GM18909 (cell line): ENCODE data around the gene NTSR1.

ENCODE experiments used
- ATAC-seq: cut with Tn5 transposase; IDR thresholded peaks from one replicate; pipeline ENCODE4 v1.9.1; 2021; ENCODE audit warnings: mild to moderate bottlenecking; ENCODE audit not compliant: unreplicated experiment, poor library complexity

NTSR1 gene

GRCh38 chr20:62708591-62709536, at the start of gene NTSR1:
TSS of gene NTSR1 (plus strand) at chr20:62708836. CDS start at chr20:62709208, 372 bp downstream.
- no peak for ATAC-seq

DNA sequence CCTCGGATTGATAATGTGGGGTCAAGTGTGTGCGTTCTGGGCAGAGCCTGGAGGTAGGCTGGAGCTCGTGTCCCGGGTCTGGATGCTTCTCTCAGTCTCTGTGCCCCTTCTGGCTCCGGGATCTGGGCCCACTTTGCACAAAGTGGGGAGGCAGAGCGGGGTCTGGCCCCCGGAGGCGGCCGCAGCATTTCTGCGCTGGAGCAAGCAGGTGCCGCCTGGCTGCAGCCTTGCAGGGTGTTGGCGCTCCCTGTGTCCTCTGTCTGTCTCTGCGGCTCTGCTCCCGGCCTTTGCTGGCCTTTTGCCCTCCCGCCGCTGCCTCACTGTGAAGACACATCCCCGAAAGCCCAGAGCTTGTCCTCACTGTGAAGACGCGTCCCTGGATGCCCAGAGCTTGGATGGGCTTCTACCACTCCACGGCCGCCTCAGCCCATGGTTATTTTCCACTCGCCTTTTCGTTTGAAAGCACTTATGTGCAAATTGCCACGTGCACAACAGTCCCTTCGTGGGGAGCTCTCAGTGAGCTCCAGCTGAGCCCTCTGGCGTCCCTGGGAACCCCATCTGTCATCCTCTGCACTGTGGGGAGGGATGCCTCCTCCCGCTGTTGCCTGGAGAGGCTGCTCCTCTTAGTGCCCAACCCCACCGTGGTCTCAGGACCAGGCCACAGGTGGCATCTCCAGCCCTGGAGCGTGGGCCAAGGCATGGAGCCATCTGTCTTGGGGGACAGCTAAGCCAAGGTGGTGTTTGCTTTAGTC, 49.0 kb upstream of the NTSR1 start:
- ATAC-seq = no peak

DNA sequence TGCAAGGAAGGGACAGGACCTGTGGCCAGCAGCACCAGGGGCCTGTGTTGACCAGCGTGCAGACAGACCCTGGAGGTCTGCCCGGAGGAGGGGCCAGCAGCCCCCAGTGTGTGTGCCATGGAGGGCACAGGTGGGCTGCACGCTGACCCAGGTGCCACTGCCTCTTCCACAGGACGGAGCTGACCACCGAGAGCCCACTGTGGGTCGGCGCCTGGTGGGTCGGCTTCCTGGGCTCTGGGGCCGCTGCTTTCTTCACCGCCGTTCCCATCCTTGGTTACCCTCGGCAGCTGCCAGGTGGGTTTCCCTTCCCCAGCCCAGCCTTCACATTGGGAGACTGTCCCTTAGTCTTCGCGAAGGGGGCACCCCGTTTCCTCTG, 48.4 kb upstream of the NTSR1 start:
- no peak for ATAC-seq

DNA sequence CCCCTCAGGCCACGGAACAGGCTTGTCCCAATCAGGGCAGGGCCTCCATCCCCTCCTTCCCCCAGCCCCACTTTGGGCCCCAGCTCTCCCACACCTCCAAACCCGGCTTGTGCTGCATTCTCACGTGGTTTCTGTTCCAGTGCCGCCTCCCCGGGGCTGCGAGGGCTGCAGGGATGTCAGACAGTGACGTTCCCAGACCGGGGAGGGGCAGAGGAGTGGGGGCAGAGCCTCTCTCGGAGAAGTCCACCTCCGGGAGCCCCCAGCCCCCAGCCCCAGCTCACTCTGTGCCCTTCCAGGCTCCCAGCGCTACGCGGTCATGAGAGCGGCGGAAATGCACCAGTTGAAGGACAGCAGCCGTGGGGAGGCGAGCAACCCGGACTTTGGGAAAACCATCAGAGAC, 47.9 kb upstream of the NTSR1 start:
- no peak for ATAC-seq

DNA sequence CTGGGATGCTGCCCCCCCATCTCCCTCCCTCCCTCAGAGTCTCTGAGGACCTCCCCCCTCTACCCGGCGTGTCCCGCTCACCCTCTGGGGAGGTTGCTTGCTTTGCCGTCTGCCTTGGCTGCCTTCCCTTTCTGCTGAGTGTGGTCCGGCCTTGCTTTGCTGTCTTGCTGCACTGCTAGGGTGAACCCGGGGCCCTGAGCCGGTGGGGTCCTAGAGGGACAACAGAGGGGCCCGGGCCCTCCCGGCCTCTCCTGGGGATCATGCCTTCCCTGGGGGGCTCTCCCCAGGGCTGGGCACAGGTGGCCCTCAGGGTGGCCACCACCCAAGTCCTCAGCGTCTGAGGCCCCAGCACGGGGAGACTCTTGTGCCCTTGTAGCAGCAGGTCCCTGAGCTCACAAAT, 47.0 kb upstream of the NTSR1 start:
- no peak for ATAC-seq

DNA sequence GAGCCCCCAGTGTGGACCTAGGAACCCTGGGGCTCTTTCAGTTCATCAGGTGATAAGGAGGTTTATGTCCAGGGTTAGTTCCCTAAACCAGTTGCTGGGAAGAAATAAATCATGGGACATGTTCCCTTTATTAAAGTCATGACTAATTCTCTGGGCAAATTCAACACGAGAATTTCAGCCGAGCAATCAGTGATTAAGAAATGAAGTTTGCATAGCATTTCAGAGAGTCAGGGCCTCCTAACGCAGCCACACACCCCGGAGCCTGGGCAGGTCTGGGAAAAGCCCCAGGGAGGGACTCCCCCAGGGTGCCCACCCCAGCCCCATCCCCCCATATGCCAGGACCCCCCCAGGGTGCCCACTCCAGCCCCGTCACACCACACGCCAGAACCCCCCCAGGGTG, 46.2 kb upstream of the NTSR1 start:
- ATAC-seq = no peak

GRCh38 chr20:62663145-62664018, 45.3 kb upstream of the NTSR1 start:
- ATAC-seq = no peak

DNA sequence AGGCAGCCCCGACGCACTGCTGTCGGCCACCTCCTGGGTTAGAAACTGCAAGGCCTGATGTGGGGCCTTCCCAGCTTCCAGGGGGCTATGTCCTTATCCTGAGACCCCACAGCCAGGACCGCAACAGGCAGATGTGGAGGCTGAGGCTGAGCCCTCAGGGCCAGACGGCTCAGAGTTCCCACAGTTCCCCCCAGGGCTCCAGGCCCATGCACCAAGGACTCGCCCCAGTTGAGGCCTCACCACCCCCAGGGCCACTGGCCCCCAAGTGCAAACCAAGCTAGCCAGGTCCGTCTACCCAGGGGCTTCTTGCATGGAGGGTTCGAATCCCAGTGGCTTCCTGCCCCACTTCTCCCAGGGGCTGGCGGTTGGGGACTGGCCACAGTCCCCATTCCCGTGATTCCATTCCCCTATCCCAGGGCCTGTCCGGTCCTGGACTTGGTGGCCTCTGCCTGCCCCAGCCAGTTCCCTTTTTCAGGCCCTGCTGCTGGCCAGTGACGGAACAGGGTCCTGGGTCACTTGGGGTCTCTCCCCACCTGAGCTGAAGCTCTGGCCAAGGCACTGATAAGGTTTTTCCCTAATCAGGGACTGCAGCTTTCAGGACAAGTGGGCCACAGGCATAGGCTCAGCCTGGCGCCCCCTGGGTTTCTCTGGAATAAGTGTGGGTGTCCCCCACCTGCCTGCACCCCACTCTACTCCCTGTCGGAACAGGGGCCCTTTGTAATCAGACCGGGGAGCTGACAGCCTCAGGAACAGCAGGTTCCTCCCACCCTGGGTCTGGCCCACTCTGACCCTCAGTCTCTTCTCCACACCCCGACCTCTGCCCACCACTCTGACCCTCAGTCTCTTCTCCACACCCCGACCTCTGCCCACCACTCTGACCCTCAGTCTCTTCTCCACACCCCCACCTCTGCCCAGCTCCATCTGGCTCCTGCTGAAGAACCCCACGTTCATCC, 44.3 kb upstream of the NTSR1 start:
- ATAC-seq = no peak

DNA sequence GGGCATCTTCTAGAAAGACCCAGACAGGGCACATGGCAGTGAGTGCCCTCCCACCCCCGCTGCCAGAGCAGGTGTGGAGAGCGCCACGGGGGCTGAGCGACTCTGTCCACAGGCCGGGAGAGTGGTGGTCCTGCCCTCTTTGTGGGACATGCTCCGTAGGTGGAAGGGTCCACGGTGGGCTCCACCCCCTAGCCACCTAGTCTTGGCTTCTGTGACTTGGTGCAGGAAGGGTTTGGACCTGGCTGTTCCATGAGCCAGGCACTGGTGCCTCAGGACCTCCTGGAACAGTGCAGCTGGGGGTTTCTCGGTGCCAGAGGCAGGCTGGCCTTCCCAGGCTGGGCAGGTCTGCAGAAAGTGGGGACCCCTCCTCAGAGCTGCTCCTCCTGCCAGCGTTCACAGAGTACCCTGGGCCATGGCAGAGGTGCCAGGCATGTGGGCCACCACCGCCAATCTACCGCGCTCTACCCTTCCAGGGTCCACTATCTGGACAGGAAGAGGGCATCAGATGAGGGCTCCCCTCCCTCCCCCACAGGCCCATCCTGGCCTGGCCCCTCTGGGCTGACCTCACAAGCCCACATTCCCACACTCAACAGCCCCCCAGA, 43.4 kb upstream of the NTSR1 start:
- ATAC-seq = no peak

DNA sequence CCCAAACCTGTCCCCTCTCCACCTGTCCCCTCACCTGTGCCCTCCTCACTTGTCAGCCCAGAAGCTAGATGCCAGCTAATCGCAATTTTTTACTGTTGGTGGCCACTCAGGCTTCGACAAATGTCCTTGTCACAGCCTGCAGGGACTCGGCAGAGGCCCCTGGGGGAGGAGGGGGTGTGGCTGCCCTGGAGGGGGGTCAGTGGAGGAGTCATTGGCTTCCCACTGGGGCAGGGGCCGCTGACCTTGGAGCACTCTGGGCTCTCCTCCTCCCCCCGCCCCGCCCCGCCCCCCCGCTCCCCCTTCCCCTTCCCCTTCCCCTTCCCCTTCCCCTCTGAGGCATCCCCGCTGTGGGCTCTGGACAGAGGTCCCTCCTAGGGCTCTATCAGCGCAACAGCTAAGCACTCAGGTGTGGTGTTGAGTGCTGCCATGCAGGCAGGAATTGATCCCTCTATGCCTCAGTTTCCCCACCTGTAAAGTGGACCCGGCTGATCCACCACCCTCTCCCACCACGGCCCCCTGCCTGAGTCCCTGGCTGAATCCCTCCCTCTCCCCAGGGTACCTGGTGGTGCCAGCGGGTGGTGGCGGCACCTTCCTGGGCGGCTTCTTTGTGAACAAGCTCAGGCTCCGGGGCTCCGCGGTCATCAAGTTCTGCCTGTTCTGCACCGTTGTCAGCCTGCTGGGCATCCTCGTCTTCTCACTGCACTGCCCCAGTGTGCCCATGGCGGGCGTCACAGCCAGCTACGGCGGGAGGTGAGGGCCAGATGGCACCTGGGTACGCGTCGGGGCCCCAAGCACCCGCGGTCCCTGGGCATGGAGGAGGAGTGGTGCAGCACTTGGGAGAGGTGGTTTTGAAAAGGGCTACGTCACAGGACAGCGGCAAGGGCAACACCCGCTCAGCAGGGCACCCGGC, 42.6 kb upstream of the NTSR1 start:
- no peak for ATAC-seq

- no peak for ATAC-seq
These were observed 41.7 kb upstream of the NTSR1 start for GRCh38 chr20:62666736-62667529.

DNA sequence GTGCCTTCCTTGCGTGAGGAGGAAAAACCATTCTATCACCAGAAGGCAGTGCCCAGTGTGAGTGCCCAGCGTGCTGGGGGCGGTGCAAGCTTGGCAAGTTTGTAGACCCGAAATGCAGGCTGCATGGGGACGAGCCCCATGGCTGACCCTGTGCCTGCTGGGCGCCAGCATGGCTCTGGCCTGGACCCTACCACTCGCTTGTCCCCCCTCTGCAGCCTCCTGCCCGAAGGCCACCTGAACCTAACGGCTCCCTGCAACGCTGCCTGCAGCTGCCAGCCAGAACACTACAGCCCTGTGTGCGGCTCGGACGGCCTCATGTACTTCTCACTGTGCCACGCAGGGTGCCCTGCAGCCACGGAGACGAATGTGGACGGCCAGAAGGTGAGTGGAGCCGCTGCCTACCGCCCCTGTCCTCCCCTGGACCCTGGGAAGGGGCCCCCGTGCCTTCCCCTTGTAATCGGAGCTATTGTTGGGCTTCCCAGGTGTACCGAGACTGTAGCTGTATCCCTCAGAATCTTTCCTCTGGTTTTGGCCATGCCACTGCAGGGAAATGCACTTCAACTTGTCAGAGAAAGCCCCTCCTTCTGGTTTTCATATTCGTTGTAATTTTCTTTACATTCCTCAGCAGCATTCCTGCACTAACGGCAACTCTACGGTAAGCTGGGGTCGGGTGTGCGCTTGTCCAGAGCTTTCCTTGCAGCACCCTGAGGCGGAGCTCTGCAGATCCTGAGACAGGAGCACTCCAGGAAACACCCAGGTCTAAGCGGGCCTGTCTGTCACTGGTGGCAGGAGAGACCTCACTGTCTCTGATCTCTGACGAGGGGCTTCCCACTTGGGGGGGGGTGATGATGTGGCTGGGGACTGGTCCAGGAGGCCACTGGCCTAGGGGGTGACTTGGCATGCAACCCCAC, 40.9 kb upstream of the NTSR1 start:
- no peak for ATAC-seq

GRCh38 chr20:62668441-62669027, 40.1 kb upstream of the NTSR1 start:
- no peak for ATAC-seq

GRCh38 chr20:62669249-62669648, 39.4 kb upstream of the NTSR1 start:
- no peak for ATAC-seq

DNA sequence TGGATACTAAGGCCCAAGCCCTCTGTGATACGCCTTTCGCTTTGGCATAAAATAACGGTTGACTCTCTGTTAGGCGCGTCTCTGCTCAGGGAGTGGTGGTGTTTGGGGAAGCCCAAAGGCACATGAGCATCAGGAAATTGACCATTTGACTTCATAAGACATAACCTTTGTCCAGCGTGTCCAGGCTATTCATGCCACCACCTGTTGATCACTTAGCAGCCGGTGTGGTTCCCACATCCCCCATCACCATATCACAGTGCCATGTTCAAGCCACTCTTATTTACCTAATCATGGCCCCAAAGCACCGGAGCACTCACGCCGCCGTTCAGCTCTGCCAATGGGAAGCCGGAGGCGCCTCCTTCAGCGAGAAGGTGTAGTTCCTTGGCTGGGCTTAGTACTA, 38.5 kb upstream of the NTSR1 start:
- no peak for ATAC-seq

GRCh38 chr20:62670998-62671397, 37.6 kb upstream of the NTSR1 start:
- ATAC-seq = no peak
